ENCODE data around the gene SFMBT2. TPM values are rescaled to one million over a fixed set of nuclear protein-coding genes. Genes with fewer than 3 reads are reported as not detected.

Gene SFMBT2
- total RNA-seq, 1 donor from 2014 or later: 22.3 TPM

GRCh38 chr10:7334642-7334964 lies 76.2 kb downstream of the SFMBT2 start:
- H3K36me3 ChIP-seq: no peaks in the 10 kb centered on the region
- no peaks in the 10 kb centered on the region for H3K9me3 ChIP-seq
- ATAC-seq (no peak), DNase-seq (no peak)
- no peaks in the 10 kb centered on the region for H3K27me3 ChIP-seq (ENCODE audit: low read depth)
- intact Hi-C loops (cut with DNase I): no loop called here
- H3K4me1 ChIP-seq: no peaks in the 10 kb centered on the region
- no peak overlapping the region for H3K27ac ChIP-seq
- no peak for TF ChIP-seq CTCF (IDR thresholded peaks at IDR 0.05)
- no peak overlapping the region for H3K4me3 ChIP-seq

DNA sequence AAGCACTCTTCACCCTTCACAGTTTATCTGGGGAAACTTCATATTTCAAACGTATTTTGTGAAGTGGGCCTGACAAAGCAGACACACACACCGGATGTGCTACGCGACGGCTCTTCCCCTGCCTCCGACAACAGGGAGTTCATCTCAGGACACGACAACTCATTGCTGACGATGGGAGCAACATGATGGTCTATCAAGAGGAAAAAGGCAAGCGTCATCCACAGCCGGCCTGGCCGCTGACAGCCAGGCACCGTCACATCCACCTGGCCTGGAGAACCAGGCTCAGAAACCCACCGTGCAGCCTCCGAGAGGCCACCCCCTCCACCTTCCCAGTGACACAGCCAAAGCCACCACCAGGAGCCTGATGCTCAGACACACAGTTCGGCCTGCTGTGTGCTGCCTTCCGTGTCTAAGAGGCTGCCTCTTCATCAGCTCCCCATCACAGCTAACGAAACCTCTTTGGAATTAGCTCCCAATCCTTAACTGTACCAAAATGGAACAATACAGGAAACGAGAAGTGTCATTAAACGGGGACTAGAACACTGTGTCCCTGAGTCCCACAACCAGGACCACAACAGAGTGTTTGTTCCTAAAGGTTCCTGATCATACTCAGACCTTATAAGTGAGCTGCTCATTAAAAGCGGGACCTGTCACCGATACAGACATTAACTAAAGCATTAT lies 76.7 kb downstream of the SFMBT2 start:
- DNase-seq: no peak
- Histone ChIP-seq H3K4me3 (no peak overlapping the region), H3K4me1 (no peaks in the 10 kb centered on the region), H3K27me3 (ENCODE audit: low read depth) (no peaks in the 10 kb centered on the region), H3K9me3 (no peaks in the 10 kb centered on the region), H3K27ac (no peak overlapping the region), H3K36me3 (no peaks in the 10 kb centered on the region)
- intact Hi-C loops (cut with DNase I): no loop called here
- TF ChIP-seq CTCF (IDR thresholded peaks at IDR 0.05): no peak
- no peak for ATAC-seq

GRCh38 chr10:7329219-7329618 lies 81.6 kb downstream of the SFMBT2 start:
- Histone ChIP-seq H3K36me3 (no peaks in the 10 kb centered on the region), H3K27me3 (ENCODE audit: low read depth) (no peaks in the 10 kb centered on the region), H3K27ac (no peak overlapping the region), H3K9me3 (peaks cover 16% of the 10 kb centered on the region), H3K4me1 (no peaks in the 10 kb centered on the region), H3K4me3 (no peak overlapping the region)
- no peak for TF ChIP-seq CTCF (IDR thresholded peaks at IDR 0.05)
- intact Hi-C loops (cut with DNase I): no loop called here
- no peak for DNase-seq
- no peak for ATAC-seq

GRCh38 chr10:7327885-7328284 lies 82.9 kb downstream of the SFMBT2 start:
- DNase-seq (no peak), ATAC-seq (no peak)
- no peaks in the 10 kb centered on the region for H3K36me3 ChIP-seq
- H3K9me3 ChIP-seq: peaks cover 16% of the 10 kb centered on the region
- no peak overlapping the region for H3K27ac ChIP-seq
- intact Hi-C loops (cut with DNase I): no loop called here
- H3K4me1 ChIP-seq: no peaks in the 10 kb centered on the region
- H3K4me3 ChIP-seq: no peak overlapping the region
- TF ChIP-seq CTCF (IDR thresholded peaks at IDR 0.05): no peak
- H3K27me3 ChIP-seq (ENCODE audit: low read depth): no peaks in the 10 kb centered on the region

DNA sequence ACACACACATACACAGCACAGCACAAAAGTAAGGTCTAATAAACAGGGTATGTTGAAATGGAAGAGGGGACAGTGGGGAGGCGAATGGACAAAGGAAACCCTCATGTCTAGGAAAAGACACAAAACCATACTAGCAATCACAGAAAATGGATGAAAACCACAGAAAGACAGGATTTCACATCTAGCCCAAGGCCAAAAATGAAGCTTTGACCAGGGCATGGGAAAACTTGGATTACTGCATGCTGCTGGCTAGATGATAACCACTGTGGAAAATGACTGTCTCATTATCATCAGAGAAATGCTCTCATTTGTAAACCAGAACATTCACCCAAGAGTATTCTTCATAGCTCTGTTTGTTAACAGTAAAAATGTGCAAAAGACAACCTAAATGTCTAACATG lies 88.2 kb downstream of the SFMBT2 start:
- no peak for ATAC-seq
- no peak for TF ChIP-seq CTCF (IDR thresholded peaks at IDR 0.05)

More for the DNA sequence above, 88.2 kb downstream of the SFMBT2 start:
- intact Hi-C loops (cut with DNase I): no loop called here
- no peak for DNase-seq
- H3K27ac ChIP-seq: no peak overlapping the region
- peaks cover 8% of the 10 kb centered on the region for H3K9me3 ChIP-seq
- H3K27me3 ChIP-seq (ENCODE audit: low read depth): no peaks in the 10 kb centered on the region
- no peaks in the 10 kb centered on the region for H3K36me3 ChIP-seq
- H3K4me1 ChIP-seq: peaks cover 13% of the 10 kb centered on the region
- H3K4me3 ChIP-seq: no peak overlapping the region
